HL-60 (cell line): ENCODE measurements around the gene SEL1L2.

ENCODE experiments used
- CTCF ChIP-seq: IDR thresholded peaks from one replicate; pipeline ENCODE4 v1.5.1; 2011; ENCODE audit warnings: low read length, control low read depth, inconsistent platforms; ENCODE audit not compliant: insufficient read depth
- GABPA ChIP-seq: IDR thresholded peaks from 2 replicates; pipeline ENCODE4 v1.6.1; 2012; ENCODE audit warnings: low read depth
- POLR2AphosphoS5 ChIP-seq: IDR thresholded peaks from 2 replicates; pipeline ENCODE4 v1.6.1; 2012; ENCODE audit warnings: low read depth

- no peak for TF ChIP-seq POLR2AphosphoS5
- TF ChIP-seq CTCF, result no peak
- no peak for TF ChIP-seq GABPA
These were observed 128.2 kb downstream of the SEL1L2 start for GRCh38 chr20:13862245-13862644.
